KG1 (cell line): ENCODE results near the gene MRFAP1L1.

Source experiments
- DNase-seq: peaks from one replicate; lab custom pipeline; 2025; lab: John Stamatoyannopoulos, UW

MRFAP1L1 gene

DNA sequence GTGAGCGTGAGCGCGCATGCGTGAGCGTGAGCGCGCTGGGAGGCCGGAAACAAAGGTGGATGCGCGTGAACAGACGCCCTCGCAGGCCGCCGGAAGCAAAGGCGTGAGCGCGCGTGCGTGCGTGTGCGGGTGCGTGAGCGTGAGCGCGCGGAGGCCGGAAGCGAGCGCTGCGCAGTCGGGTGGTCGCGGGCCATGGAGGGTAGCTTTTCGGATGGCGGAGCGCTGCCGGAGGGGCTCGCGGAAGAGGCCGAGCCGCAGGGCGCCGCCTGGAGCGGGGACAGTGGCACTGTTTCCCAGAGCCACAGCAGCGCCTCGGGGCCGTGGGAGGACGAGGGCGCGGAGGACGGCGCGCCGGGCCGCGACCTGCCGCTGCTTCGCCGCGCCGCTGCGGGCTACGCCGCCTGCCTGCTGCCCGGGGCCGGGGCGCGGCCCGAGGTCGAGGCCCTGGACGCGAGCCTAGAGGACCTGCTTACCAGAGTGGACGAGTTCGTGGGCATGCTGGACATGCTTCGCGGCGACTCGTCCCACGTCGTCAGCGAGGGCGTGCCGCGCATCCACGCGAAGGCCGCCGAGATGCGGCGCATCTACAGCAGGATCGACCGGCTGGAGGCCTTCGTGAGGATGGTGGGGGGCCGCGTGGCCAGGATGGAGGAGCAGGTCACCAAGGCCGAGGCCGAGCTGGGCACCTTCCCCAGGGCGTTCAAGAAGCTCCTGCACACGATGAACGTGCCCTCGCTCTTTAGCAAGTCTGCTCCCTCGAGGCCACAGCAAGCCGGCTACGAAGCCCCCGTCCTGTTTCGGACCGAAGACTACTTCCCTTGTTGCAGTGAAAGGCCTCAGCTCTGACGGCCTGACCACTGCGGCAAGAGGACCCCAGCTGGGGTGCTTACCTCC lies 6.6 kb upstream of the MRFAP1L1 start, which contains the start of gene BLOC1S4:
Gene BLOC1S4, plus strand, starts transcription at position 157 of the 894 bp plus-strand sequence. Its CDS starts 36 bp downstream, at position 193.
- DNase-seq, result peak; percentile 86

DNA sequence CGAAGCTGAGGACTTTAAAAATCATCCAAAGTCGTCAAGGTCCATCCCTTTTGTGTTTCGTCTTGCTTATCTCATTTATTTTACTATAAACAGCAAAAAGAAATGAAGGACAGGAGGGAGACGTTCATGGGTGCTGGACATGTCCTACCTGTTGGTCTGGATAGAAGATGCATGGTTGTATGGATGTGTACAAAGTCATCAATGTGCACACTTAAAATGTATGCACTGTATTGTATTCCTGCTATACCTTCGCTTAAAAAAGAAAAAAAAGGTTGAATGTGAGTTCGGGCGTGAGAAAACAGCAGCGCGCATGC lies 6.0 kb upstream of the MRFAP1L1 start:
- no peak for DNase-seq

DNA sequence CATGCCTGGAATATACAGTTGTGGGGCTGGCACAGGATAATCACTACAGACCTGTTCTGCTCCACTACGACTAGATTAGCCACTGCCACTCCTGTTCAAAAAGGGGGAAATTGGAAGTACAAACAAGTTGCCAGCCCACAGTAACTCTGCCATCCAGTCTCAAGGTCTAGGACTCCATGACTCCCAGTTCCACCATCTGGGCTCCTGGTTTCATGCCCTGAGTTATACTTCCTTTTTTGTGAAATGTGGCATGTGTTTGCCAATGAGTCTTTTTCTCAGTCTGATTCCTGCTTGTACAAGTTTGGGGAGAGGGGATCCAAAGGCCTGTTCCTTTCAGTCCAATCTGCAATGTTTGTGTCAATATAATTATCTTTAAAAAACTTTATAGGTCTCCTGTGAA lies 5.3 kb upstream of the MRFAP1L1 start:
- no peak for DNase-seq

DNA sequence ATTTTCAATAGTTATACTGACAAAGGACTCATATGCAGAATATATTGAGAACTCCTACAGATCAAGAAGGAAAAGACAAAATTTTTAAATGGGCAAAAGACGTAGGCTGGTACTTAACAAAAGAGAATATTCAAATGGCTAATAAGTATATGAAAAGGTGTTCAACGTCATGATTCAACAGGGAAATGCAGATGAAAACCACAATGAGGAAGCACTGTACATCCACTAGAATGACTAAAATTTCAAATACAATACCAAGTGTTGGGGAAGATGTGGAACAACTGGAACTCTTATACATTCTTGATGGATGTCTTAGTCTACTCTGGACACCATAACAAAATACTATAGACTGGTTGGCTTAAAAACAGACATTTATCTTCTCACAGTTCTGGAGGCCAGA lies 1.3 kb upstream of the MRFAP1L1 start:
- DNase-seq, result no peak

DNA sequence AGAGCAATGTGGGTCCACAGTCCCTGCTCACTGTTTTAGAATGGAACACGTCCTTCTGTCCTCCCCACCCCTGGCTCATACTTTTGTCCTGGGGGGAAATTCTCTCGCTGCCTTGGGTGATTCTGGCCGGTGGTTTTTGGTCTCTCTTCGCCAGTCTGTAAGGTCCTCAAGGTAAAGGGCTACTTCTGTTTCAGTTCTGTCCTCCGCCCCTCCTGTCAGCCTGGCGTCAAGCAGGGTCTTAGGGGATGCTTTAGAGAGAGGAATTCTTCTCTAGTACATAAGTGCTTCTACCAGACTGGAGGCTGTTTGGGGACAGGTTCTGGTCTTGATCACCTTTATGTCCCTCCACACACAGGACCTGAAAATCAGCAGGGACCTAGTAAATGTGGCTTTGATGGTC lies 617 bp upstream of the MRFAP1L1 start:
- DNase-seq, result no peak

DNA sequence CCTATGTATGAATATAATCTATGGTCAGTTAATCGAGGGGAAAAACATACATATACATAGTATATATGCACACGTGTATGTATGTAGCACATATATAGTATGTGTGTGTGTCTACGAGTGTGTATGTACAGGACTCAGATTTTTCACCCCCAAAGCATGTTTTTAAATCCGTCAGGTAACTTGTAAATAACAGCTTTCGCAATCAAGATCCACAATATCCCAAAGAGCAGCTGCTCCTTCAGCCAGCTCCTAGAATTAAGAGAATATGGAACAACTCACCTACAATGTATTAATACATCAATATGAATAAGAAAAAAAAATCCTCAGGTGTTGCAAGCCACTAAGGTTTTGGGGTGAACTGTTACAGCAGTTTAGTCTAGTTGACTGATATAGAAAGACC lies 3.5 kb downstream of the MRFAP1L1 start:
- no peak for DNase-seq

DNA sequence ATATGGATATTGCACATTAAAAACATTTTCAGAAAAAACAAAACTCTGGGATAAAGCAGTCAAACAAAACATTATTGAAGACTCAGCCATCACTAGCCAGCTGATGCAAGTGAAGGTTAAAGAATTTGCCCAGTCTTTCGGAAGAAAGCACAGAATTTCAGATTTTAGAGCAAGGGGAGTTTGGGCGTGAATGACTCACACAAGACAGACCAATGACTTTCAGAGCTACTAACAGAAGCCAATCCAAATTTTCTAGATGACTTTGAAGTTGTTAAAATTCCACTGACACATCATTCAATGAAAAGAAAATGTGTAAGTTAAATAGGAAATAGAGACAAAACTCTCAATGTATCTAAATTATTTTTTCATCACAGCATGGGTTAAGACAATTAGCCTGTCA lies 4.0 kb downstream of the MRFAP1L1 start:
- no peak for DNase-seq

DNA sequence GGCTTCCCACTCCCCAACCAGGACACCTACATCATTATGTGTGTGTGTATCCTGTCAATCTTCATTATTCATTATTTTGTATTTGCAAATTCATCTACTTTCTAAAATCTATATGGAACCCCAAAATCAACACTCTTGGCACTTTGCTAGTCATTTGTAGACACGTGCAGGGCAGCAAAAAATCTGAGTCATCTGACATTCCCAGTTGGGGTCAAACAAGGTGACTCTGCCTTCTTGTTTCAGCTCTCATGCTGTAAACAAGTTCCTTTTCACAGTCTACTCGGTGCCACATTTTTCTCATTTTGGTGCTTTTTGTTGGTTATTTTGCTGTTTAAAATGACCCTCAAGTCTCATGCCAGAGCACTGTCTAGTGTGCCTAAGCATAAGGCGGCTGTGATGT lies 5.9 kb downstream of the MRFAP1L1 start:
- DNase-seq, result no peak

DNA sequence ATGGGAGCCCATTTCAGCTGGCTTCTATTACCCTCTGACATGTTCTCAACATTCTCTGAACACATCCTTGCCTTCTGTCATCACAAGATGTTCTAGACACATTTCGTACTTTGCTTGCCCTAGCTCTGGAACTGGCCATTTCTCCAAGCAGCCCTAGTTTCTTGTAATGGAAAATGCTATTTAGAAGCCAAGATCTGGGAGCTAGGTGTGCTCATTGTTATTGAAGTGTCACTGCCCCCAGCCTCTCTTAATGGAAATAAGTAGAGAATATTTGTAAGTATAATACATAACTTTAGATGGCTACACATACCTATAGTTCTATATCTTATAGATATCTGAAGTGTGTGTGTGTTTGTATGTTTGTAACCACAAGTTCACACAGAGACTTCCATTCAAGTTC lies 6.9 kb downstream of the MRFAP1L1 start:
- DNase-seq, result no peak

DNA sequence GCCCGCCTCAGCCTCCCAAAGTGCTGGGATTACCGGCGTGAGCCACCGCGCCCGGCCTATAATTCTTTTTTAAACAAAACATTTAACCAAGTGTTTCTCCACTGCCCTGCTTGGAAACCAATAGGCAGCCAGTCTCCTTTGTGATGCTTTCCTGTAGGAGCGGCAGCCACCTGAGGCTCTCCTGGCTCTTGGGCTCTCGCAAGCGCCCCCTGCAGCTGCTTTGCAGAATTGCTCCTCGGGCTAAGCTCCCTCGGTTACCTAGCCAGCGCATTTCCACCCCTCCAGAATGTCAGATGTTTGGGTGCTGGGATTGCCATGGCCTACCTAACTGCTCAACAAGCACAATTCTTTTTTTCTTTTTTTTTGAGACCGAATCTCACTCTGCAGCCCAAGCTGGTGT lies 8.3 kb downstream of the MRFAP1L1 start:
- DNase-seq, result no peak

DNA sequence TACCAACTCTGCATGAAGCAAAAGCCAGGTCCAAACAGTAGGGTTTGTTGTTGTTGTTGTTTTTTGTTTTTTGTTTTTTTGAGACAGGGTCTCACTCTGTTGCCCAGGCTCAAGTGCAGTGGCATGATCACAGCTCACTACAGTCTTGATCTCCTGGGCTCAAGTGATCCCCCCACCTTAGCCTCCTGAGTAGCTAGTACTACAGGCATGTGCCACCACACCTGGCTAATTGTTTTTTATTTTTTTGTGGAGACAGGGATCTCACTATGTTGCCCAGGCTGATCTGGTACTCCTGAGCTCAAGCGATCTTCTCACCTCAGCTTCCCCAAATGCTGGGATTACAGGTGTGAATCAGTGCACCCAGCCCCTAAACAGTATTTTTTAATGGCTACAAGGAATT lies 9.8 kb downstream of the MRFAP1L1 start:
- no peak for DNase-seq

DNA sequence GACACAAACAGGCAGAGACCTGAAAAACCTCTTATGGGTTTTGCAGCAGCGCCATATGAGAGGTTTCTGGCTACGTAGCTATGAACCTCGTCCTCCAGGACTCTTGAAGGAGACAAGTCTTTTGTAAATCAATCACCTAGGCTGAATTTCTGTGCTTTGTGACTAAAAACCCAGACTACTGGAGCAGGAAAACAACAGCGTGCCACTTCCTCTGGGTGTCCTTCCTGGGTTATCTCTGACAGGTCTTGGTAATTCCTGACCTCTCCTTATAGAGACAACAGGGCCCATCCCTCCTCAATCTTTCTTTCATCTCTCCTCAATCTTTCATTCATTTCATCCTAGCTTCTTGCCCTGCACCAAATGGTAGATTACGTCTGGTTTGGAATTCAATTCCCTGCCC lies 10.3 kb downstream of the MRFAP1L1 start:
- DNase-seq, result no peak

DNA sequence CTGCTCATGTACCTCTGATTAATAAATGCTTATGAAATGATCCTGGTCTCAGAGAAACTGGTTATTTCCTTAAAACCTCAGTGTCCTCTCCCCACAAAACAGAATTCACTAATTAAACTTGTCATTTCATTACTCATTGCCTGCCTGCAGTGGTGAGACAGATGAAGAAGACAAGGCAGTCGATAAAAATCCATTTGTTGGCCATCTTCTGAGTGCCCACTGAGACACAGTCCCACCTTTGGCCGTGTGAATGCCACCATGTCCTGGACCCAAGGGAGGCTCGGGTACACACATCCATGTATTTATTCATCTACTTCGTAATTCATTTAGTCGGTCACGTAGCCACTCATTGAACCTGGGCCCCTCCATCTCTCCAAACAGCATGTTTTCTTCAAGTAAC lies 12.5 kb downstream of the MRFAP1L1 start:
- DNase-seq, result no peak

DNA sequence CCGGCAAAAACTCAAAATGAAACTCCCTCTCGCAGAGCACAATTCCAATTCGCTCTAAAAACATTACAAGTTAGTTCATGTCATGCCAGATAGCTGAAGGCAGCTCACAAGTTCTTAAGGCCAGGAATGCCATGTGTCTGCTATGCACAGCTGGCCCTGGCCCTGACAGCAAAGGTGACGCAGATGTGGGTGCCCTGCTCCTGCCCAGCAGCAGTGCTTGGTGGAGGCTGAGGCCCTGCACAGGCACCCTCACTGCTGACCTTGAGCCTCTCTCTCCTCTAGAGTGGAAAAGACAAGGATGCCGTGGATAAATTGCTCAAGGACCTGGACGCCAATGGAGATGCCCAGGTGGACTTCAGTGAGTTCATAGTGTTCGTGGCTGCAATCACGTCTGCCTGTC lies 13.1 kb downstream of the MRFAP1L1 start:
- no peak for DNase-seq

DNA sequence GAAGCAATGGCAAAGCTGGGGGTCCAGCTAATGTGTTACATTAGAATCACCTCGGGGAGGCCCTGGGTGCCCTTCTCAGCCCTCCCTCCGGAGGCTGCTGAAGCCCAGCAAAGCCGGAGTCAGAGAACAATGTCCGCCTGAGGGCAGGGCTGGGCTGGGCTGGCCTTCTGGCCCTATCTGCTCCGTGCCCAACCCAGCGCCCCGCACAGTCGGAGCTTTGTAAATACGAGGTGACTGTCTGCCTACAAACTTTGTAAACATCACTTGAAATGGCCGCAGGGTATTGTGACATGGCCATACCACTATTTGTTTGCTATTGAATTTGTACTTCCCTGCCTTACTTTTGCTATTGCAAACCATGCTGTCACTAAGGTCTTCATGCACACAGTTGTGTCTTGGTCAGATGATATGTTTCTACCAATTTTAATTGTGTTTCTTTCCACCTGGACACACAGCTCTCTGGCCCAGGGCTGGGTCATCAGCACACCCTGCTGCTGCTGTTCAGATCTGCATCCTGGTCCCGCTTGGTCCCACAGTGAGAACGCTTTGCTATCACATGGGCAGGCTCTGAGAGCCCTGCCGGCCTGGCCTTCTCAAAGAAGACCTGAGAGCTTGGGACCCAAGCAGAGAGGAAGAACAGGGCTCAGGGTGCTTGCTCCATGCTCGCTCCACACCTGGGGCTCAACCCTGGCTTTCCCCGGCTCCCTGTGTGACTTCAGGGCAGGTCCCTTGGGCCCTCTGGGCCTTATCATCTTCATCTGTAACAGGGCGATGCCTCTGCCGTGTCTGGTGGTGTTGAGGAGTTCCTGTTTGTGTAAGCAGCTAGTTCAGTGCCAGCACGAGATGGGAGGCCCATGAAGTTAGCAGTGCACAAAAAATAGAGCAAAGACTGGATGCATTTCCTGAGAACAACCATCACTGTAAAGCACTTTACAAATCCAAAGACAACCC lies 13.7 kb downstream of the MRFAP1L1 start:
- DNase-seq, result peak; percentile 61

DNA sequence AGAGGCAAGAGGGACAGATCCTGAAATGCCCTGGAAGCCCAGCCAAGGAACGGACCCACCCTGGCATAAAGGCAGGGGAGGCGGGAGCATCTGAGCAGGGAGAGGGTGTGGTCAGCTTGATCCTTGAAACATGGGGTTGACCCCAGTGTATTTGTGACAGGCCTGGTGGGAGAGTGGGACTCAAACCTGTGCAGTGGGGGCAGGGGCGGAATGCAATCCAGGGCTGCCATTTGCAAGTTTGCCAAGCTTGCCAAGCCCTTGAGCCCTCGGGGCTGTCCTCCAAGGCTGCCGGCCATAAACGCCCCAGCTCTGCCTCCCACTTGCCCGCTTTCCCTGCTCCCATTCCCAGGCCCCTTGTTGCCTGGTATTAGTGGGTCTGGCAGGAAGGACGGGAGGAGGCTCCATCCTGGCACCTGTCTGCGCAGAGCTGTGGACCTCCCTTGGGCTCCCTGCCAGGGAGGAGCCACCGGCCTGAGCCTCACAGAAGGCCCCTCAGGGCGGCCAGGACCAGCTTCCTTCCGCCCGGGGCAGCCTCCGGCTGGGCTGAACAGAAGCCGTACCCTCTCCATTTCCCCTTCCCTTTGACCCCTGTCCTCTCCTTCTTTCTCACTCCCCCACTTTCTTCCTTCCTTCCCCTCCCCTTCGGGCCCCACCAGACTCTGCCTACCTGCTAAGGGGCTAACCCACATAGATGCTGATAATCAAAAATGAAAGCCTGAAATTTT lies 15.3 kb downstream of the MRFAP1L1 start:
- peak; percentile 18 for DNase-seq

DNA sequence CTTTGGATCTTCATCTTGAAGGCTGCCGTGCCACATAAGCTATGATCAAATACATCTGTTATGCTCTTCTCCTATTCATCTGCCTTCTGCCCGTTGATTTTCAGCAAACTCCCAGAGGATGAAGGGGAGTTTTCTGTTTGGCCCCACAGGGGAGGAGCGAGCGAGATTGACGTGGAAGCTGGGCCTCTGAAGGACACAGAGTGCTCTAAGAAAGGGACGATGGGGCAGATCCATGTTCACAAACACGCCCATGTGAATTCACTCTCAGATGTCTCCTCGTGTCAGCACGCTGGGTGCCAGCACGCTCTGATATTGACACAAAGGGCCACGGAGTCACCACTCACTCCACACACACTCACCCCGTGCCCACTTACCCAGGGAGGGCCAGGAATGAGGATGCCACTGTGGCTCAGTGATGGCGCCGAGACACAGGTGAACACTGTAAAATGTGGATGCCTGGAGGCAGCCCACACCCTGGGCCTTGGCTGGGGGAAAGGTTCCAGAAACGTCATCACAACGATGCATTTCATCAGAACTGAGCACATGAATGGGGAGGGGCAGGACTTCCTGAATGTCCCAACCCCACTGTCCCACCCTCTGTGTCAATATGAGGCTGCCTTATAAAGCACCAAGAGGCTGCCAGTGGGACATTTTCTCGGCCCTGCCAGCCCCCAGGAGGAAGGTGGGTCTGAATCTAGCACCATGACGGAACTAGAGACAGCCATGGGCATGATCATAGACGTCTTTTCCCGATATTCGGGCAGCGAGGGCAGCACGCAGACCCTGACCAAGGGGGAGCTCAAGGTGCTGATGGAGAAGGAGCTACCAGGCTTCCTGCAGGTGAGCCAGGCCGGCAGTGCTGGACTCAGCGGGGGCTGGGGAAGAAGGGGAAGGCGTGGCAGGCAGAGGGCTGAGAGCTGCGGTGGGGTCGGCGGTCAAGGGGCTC lies 16.2 kb downstream of the MRFAP1L1 start, which contains the start of gene S100P:
Gene S100P, plus strand, starts transcription at position 648 of the 946 bp plus-strand sequence. Its CDS starts 55 bp downstream, at position 703.
- no peak for DNase-seq

DNA sequence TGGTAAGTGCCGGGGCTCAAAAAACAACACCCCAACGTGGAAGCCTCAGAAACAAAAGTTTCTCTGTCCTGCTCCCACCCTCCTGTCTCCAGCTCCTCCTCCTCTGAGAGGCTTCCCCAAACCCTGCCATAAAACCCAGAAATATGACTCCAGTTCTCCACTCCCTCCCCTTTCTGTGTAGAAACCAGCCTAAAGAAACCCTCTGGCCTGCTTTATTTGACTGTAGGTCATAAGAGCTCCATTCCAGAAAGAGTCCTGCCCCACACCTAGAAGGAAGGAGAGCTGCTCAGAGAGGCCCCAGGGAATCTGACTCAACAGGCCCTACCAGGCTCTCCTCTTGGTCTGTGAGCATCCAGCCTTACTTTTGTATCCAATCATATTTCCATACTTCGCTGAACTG lies 16.9 kb downstream of the MRFAP1L1 start:
- no peak for DNase-seq

DNA sequence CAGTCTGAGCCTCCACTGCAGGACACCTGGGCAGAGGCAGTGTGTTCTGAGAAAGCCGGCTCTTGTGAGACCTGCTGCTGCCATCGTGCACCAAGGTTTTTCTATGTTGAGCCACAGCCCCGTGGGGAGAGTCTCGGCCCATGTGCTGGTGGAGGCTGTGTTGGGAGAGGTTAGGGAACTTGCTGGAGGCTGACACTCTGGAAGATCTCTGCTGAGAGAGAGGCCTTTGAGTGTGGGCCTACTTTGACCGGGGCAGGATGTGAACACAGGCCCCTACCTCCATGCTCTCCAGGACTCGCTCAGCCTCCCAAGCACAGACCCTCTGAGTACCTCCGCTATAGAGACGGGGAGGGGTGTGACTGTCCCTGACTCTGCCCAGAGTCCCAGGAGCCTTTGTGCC lies 17.3 kb downstream of the MRFAP1L1 start:
- no peak for DNase-seq

DNA sequence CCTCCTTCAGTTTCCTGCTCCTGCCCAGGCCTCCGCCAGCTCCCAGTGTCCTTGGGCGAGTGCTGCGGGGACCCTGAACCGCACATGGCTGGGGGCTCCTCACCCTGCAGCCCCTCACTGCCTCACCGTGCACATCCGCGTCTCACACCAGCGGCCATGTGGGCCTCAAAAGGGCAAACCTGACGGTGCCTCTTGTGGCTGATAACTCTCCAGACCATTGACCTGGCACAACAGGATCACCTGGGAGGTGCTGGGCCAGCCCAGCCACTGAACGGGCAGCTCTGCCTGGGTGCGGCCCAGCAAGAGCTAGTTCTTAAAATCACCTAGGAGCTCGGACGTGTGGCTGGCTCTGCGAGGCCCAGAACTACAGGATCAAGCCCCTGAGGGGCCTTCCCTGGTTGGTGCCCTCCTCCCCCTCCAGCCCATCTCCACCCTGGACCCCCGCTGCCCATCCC lies 20.1 kb downstream of the MRFAP1L1 start:
- no peak for DNase-seq
